GM12892 (cell line): Measurements from ENCODE around the gene PAH.

Source experiments
- POLR2A ChIP-seq: IDR thresholded peaks from 2 replicates; pipeline ENCODE4 v1.6.1; 2011; ENCODE audit warnings: low read depth, low read length, control low read depth
- POLR2AphosphoS5 ChIP-seq: IDR thresholded peaks from 2 replicates; pipeline ENCODE4 v1.6.1; 2011; ENCODE audit warnings: low read depth, low read length, control low read depth

- no peak for TF ChIP-seq POLR2A
- no peak for TF ChIP-seq POLR2AphosphoS5
Observed at GRCh38 chr12:102950950-102951619, 34.0 kb upstream of the PAH start.
